OCI-LY3 (cell line): ENCODE data around the gene SPOCK1.

Experiments used
- EZH2phosphoT487 ChIP-seq: fragments of 200-600 bp; shearing (Covaris generic); IDR thresholded peaks from 2 replicates; pipeline ENCODE4 v1.6.1; 2018; ENCODE audit warnings: antibody characterized with exemption, mixed run types, low read depth
- TF ChIP-seq, protein P1 (sequence below): fragments of 200-600, 300-600 bp; sonication (generic); IDR thresholded peaks from 2 replicates; pipeline ENCODE4 v1.5.1; 2014; ENCODE audit warnings: antibody characterized with exemption, low read length, low read depth

DNA sequence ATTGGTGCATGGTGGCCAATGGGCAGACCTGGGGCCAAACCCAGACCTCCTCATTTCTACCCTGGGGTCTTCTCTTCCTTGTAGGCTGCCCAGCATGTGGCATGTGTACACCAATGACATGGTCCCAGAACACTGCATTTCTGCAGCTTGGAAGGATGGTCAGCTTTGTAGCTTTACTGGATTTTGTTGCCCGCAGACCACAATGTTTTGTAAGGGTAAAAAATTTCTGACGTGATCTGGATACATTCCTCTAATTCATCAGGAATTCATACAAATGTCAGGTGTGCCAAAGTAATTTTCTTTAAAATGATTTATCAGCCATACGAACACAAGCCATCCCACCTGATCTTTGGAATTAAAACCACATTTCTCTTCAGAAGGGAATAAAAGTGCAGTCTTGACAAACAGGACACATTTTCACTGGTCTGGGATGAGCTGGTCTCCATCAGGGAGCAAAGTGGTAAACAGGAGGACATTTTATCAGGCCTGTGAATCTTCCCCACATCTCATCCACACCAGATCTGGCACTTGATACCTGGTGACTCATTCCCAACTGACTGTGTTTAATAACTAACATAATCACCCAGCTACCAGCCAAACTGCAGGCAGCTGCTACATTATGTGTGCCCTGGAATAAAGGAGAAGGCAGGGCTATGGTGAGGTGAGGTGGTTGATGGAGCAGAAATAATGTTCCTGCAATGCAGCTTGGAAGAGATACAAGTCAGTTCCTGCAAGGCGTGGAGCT is 103.9 kb downstream of the SPOCK1 start:
- no peak for TF ChIP-seq EZH2phosphoT487
- TF ChIP-seq, protein P1, sequence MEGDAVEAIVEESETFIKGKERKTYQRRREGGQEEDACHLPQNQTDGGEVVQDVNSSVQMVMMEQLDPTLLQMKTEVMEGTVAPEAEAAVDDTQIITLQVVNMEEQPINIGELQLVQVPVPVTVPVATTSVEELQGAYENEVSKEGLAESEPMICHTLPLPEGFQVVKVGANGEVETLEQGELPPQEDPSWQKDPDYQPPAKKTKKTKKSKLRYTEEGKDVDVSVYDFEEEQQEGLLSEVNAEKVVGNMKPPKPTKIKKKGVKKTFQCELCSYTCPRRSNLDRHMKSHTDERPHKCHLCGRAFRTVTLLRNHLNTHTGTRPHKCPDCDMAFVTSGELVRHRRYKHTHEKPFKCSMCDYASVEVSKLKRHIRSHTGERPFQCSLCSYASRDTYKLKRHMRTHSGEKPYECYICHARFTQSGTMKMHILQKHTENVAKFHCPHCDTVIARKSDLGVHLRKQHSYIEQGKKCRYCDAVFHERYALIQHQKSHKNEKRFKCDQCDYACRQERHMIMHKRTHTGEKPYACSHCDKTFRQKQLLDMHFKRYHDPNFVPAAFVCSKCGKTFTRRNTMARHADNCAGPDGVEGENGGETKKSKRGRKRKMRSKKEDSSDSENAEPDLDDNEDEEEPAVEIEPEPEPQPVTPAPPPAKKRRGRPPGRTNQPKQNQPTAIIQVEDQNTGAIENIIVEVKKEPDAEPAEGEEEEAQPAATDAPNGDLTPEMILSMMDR = no peak
